ENCODE data around the gene FANK1. TPM values are rescaled to one million over a fixed set of nuclear protein-coding genes. Genes with fewer than 3 reads are reported as not detected.
A peak's percentile ranks its signal among the peaks of the same experiment; 100 is the strongest.
"Not testable (repeated sequence)": the region's sequence is repeated elsewhere in the genome, so short reads cannot be mapped to it uniquely, and the experiment has no call there.

FANK1 gene, protein sequence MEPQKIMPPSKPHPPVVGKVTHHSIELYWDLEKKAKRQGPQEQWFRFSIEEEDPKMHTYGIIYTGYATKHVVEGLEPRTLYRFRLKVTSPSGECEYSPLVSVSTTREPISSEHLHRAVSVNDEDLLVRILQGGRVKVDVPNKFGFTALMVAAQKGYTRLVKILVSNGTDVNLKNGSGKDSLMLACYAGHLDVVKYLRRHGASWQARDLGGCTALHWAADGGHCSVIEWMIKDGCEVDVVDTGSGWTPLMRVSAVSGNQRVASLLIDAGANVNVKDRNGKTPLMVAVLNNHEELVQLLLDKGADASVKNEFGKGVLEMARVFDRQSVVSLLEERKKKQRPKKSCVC
- 1 to 10 TPM; 1.0 to 7.3 TPM for total RNA-seq

- TF ChIP-seq POLR2A (IDR thresholded peaks at IDR 0.05), result peak; percentile 51 to 68 (median 53)
- peaks cover 18% of the 10 kb centered on the region for H3K4me1 ChIP-seq
- peak within 1 kb of the TSS; percentile 81 to 96 (median 92) for H3K27ac ChIP-seq
- ATAC-seq (peak; percentile 93), DNase-seq (peak; percentile 88 to 93 (median 92))
- H3K36me3 ChIP-seq (replicated peaks in 1 of 2; ENCODE audit: insufficient read depth in 1 of 2, low read depth in 2 of 2); H3K27me3 ChIP-seq; H3K9me3 ChIP-seq; intact Hi-C loops (cut with DNase I): not testable (repeated sequence)
- WGBS, 2 donors, result 30 to 37% methylated on average over 57 to 84 of the region's 106 CpGs
- H3K4me3 ChIP-seq, result peak within 1 kb of the TSS; percentile 90 to 99
Observed at GRCh38 chr10:125896088-125896934, at the start of gene FANK1. Gene FANK1 (plus strand): TSS chr10:125896564. CDS start chr10:125896643, 79 bp downstream.

DNA sequence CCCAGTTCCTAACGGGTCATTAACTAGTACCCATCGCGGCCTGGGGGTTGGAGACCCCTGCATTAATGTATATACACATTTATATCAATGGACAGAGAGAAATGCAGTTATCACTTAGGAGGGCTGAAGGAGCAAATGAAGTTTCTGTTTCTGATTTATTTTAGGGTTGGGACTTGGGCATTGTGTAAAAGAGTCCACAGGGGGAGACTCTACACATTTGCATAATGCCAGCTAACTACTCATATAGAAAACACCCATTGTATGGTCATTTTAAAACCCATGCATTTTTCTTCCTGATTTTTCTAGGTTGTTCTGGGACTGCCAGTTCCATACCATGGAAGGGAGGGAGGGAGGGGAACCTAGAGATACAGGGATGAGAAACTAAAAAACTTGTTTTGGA, 49.5 kb upstream of the FANK1 start:
- Histone ChIP-seq H3K27ac (peak overlapping the region in 3 of 4 donors; percentile 60 to 77 (median 75)), H3K4me3 (no peak overlapping the region), H3K4me1 (peaks cover 64% of the 10 kb centered on the region), H3K36me3 (replicated peaks in 1 of 2; ENCODE audit: insufficient read depth in 1 of 2, low read depth in 2 of 2) (peaks cover 0 to under 1% of the 10 kb centered on the region in 2 donors), H3K9me3 (no peaks in the 10 kb centered on the region), H3K27me3 (no peaks in the 10 kb centered on the region)
- ATAC-seq, result no peak
- 93 to 95% methylated on average over 3 of the region's 3 CpGs for WGBS, 2 donors
- intact Hi-C loops (cut with DNase I), result no loop called here
- no peak for DNase-seq
- TF ChIP-seq POLR2A (IDR thresholded peaks at IDR 0.05), result no peak

DNA sequence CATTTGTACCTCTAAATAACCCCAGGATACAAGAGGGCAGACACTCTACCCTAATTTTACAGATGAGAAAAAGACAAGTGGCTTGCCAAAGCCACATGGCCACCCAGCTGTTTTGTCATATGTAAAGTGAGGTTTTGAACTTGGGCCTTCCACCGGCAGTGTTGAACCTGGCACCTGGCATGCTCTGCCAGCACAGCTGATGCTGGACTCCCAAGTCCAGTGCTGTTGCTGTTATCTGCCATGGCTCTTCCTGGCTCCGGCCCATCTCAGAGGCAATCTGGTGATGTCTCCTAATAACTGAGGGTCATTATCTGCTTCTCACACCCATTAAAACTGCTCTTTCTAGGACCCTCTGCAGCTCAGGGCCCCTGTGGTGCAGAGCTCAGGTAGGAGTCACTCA, 48.0 kb upstream of the FANK1 start:
- Histone ChIP-seq H3K27me3 (no peaks in the 10 kb centered on the region), H3K27ac (no peak overlapping the region), H3K4me1 (peaks cover 56% of the 10 kb centered on the region), H3K36me3 (replicated peaks in 1 of 2; ENCODE audit: insufficient read depth in 1 of 2, low read depth in 2 of 2) (peaks cover 0 to 5% of the 10 kb centered on the region in 2 donors), H3K4me3 (no peak overlapping the region), H3K9me3 (no peaks in the 10 kb centered on the region)
- intact Hi-C loops (cut with DNase I), result no loop called here
- 44 to 51% methylated on average over 2 of the region's 2 CpGs for WGBS, 2 donors
- TF ChIP-seq, protein P1, sequence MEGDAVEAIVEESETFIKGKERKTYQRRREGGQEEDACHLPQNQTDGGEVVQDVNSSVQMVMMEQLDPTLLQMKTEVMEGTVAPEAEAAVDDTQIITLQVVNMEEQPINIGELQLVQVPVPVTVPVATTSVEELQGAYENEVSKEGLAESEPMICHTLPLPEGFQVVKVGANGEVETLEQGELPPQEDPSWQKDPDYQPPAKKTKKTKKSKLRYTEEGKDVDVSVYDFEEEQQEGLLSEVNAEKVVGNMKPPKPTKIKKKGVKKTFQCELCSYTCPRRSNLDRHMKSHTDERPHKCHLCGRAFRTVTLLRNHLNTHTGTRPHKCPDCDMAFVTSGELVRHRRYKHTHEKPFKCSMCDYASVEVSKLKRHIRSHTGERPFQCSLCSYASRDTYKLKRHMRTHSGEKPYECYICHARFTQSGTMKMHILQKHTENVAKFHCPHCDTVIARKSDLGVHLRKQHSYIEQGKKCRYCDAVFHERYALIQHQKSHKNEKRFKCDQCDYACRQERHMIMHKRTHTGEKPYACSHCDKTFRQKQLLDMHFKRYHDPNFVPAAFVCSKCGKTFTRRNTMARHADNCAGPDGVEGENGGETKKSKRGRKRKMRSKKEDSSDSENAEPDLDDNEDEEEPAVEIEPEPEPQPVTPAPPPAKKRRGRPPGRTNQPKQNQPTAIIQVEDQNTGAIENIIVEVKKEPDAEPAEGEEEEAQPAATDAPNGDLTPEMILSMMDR (IDR thresholded peaks at IDR 0.05), result no peak
- TF ChIP-seq POLR2A (IDR thresholded peaks at IDR 0.05), result no peak
- DNase-seq (no peak), ATAC-seq (no peak)

DNA sequence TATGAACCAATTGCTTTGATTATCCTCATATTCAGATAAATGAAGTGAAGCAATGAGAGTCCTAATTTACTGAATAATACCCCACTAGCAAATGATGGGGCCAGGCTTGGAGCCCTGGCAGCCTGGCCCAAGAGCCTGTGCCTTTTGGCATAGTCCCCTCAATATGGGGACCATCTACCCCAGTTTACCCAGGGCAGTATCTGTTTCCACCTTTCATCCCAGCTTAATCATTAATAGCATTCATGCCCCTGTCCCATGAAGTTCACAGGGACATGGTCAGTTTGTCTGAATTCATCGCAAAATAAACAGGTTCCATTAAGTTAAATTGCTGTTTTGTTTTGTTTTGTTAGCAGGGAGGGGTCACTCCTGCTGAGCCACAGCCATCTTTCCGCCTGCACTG, 47.5 kb upstream of the FANK1 start:
- TF ChIP-seq, protein P1 (IDR thresholded peaks at IDR 0.05), result no peak
- no peak for TF ChIP-seq POLR2A (IDR thresholded peaks at IDR 0.05)
- Histone ChIP-seq H3K4me1 (peaks cover 51% of the 10 kb centered on the region), H3K4me3 (no peak overlapping the region), H3K27me3 (no peaks in the 10 kb centered on the region), H3K36me3 (replicated peaks in 1 of 2; ENCODE audit: insufficient read depth in 1 of 2, low read depth in 2 of 2) (peaks cover 0 to 5% of the 10 kb centered on the region in 2 donors), H3K27ac (peak overlapping the region in 2 of 4 donors; percentile 36 to 47), H3K9me3 (no peaks in the 10 kb centered on the region)
- ATAC-seq (no peak), DNase-seq (no peak)
- WGBS, 2 donors, result 40 to 63% methylated on average over 2 of the region's 2 CpGs
- intact Hi-C loops (cut with DNase I), result no loop called here

DNA sequence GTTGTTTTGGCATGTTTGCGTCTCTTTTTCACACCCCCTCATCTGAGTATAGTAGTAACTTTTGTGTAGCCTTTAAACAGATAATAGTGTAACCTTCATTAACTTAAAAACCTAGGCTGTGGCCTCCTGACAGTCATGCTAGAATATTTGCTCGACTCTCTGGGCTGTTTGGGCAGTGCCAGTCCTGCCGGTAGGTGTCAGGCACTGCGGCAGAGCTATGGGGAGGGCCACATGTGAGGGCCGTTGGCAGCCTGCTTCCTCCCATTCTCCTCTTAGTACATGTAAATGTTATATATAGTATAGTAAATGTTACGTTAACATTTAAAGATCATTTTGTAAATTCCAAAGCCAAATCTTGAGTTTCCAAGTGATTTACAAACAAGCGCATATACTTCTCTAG, 46.9 kb upstream of the FANK1 start:
- ATAC-seq (no peak), DNase-seq (peak in 2 of 4 donors; percentile 29 to 50)
- Histone ChIP-seq H3K36me3 (replicated peaks in 1 of 2; ENCODE audit: insufficient read depth in 1 of 2, low read depth in 2 of 2) (peaks cover 0 to 5% of the 10 kb centered on the region in 2 donors), H3K4me3 (no peak overlapping the region), H3K9me3 (no peaks in the 10 kb centered on the region), H3K4me1 (peaks cover 45% of the 10 kb centered on the region), H3K27me3 (no peaks in the 10 kb centered on the region), H3K27ac (peak overlapping the region in 2 of 4 donors; percentile 36 to 47)
- 50 to 52% methylated on average over 7 of the region's 7 CpGs for WGBS, 2 donors
- TF ChIP-seq, protein P1 (IDR thresholded peaks at IDR 0.05), result peak in 6 of 7 experiments; percentile 17 to 42 (median 30)
- no peak for TF ChIP-seq POLR2A (IDR thresholded peaks at IDR 0.05)
- intact Hi-C loops (cut with DNase I), result no loop called here
